HG02678 (cell line): ENCODE measurements around the gene TMEM69.
"Not testable (repeated sequence)": the region's sequence is repeated elsewhere in the genome, so short reads cannot be mapped to it uniquely, and the experiment has no call there.

Source experiments
- ATAC-seq: cut with Tn5 transposase; IDR thresholded peaks from one replicate; pipeline ENCODE4 v1.9.1; 2021; ENCODE audit warnings: mild to moderate bottlenecking, moderate library complexity; ENCODE audit not compliant: unreplicated experiment

TMEM69 gene

DNA sequence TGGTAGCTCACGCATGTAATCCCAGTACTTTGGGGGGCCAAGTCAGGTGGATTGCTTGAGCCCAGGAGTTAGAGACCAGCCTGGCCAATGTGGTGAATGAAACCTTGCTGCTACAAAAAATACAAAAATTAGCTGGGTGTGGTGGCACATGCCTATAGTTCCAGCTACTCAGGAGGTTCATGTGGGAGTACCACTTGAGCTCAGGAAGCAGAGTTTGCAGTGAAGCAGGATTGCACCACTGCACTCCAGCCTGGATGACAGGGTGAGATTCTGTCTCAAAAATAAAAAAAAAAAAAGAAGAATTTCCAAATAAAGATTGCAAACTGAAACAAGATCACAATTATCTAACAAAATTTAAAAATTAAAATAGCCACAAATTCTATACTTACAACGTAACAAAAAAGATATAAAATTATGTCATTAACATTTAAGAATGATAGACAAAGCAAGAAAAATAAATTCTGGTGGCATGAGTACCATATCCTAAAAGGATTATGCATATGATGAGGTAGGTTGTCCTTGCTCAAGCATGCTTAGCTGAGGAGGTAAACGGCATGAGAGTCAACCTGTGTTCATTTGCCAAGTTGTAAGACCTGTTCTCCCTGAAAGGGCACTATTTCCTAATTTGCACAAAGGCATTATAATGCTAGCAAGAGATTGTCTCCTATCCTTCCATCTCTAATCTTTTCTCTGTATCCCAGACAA, 42.2 kb downstream of the TMEM69 start:
- no peak for ATAC-seq

- ATAC-seq, result no peak
Observed at GRCh38 chr1:45730780-45731319, 42.9 kb downstream of the TMEM69 start.

DNA sequence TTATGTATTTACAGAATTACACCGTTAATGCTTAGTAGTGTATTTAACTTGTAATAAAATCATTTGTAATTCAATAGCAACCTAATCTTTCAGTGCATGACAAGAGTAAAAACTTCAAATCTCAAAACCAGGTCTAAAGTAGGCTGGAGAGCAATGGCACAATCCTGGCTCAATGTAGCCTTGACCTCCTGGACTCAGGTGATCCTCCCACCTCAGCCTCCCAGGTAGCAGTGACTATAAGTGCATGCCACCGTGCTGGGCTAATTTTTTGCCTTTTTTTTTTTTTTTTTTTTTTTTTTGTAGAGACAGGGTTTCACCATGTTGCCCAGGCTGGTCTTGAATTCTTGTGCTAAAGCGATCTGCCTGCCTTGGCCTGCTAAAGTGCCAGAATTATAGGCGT, 51.2 kb downstream of the TMEM69 start:
- ATAC-seq, result no peak

- not testable (repeated sequence) for ATAC-seq
Observed at GRCh38 chr1:45739641-45740156, 51.7 kb downstream of the TMEM69 start.
